ENCODE measurements around the gene ADPRHL1.

GRCh38 chr13:113398963-113399754, 54.1 kb downstream of the ADPRHL1 start:
- TF ChIP-seq CTCF (IDR thresholded peaks at IDR 0.05; ENCODE audit: insufficient read depth, low read depth, low read length) (no peak), EZH2 (IDR thresholded peaks at IDR 0.05; ENCODE audit: insufficient read depth, low read length) (no peak)
